GM19240 (cell line): ENCODE results near the gene CTIF.
A peak's percentile ranks its signal among the peaks of the same experiment; 100 is the strongest.

ENCODE experiments used
- DNase-seq: peaks from one replicate; pipeline ENCODE4 v3.0.0; 2011; ENCODE audit warnings: low spot score; ENCODE audit not compliant: insufficient read length

Gene CTIF

DNA sequence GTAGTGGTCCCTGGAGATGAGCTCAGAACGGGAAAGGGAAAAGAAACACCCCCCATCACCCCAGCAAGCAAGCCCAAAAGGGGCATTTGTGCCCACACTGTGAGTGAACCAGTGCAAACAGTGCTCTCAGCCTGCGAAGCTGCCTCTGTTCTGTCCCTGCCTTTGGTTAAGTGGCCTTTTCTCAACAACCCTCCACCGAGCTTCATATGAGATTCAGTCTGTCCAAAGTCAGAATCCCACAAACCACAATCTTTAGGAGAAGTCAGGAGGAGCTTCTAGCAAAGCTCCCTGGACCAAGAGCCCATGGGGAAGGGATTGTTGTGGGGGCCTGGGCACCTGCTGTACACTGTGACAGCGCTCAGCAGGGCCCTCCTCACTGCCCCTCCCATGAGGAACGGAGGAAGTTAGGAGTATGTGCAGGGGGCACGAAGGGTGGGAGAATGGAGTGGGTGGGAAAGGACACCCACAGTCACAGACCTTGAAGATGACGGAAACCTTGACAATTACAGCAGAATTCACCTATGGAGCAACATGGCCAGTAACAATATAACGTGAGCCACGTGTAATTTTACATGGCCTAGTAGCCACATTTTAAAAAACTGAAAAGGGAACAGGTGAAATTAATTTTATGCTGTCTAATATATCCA, 292.4 kb downstream of the CTIF start:
- no peak for DNase-seq

DNA sequence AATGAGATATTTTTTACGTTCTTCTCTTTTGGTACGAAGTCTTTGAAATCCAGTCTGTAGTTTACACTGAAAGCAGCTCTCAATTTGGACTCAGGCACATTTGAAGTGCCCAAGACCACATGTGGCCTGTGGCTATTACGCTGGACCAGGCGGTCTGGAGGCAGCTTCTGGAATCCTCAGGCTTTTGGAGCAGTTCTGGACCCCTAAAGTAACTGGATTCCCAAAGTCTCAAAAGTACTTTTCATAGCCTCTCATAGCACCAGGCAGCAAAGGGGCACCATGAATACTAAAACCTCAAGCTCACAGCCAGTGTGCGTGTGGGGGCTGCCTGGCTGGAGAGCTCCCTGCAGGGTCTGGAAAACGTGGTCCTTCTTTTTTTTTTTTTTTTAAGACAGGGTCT, 293.0 kb downstream of the CTIF start:
- no peak for DNase-seq

DNA sequence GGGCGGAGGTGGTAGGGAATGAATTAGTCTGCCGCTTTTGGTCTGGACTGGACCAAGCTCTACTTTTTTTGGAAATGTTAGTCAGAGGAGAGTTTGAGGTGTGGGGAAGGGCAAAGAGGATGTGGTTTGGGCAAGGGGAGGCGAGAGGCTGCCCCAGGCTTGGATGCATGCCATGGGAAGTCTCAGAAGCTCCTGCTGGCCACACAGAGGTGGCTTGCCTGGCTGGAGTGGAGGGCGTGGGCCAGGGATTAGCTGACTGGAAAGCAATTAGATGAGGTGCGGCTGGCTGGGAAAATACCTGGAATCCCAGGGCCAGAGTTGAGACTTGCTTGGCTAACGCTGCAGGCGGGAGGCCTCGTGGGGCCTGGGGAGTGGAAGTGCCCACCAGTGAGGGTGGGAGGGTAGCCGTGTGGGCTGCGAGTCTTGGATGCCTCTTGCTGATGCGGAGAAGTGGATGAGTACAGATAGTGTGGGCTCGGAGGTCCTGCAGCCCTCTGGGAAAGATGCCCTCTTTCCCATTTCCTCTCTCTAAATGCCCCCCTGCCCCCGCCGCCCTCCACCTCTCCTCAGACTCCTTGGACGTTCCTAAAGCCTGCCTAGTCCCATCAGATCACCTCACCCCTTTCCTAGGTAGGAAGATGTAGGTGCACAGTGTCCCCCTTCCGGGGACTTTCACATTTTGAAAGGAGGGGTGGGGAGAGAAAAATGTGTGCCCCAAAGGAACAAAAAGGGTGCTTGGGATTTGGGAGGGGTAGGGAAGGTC, 294.3 kb downstream of the CTIF start:
- no peak for DNase-seq

DNA sequence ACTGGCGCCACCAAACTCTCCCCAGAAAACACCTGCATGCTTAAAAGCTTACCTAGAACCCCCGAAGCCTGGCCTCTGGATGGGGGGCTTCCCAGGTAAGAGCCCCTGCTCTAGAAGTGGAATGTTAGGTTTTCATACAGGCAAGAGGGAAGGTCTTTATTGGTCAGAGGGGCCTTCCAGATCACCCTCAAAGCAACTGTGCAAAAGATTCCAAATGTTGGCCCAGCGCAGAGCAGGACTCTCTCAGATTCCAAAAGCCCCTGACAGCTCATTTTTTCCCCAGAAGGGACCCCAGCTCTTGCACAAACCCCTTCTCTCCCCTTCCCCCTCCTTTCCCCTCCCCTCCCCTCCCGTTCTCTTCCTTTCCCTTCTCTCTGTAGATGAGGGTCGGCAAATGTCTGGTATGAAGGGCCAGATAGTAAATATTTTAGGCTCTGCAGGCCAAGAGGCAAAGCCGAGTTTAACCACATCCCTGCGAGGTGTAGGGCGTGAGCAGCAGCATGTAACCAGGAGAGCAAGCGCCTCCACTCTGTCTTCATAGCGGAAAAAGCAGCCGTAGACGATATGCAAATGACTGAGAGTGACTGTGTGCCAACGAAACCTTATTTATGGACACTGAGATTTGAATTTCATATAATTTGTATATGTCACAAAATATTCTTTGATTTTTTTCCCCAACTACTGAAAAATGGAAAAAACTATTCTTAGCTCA, 295.0 kb downstream of the CTIF start:
- DNase-seq: peak; percentile 81

DNA sequence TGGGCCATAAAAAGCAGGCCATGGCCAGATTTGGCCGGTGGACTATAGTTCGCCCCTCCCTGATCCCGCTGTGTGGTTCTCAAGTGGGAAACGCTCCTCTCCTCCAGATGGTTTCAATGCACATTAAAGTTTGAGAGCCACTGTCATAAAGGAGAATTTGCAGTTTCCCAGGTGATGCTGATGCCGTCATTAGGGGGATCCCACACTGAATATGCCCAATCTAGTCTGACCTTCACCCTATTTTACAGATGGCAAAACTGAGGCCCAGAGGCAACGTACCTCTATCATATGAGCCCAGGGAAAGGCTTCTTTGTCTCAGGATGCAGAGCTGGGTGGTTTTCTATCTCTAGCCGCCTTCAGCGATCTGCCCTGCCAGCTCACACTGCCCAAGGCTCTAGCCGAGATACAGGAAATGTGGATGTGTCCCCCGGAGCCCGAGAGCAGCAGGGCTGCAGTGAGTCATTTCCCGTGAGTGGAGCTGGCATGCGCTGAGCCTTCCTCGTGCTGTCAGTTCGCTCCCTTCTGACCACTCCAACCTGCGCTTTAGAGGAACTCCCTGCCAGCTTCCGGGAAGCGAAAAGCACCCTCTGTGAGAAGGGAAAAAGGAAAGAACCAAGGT, 295.7 kb downstream of the CTIF start:
- DNase-seq: peak; percentile 69

DNA sequence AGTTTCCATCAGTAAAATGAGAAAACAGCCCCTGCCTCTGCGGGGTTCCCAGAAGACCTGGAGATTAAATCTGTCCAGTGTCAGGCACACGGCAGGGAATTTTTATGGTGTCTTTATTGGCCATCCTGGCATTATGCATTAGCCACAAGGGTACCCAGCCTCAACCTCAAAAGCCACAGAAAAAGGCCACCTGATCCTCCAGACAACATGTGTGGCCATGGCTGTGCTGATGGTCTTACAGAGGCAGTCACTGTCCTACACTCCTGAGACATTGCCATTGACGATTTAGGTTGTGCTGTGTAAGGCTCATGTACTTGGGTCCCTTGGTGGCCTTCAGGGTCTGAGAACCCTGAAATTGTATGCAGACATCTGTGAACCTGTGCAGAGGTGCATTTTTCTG, 296.3 kb downstream of the CTIF start:
- no peak for DNase-seq

DNA sequence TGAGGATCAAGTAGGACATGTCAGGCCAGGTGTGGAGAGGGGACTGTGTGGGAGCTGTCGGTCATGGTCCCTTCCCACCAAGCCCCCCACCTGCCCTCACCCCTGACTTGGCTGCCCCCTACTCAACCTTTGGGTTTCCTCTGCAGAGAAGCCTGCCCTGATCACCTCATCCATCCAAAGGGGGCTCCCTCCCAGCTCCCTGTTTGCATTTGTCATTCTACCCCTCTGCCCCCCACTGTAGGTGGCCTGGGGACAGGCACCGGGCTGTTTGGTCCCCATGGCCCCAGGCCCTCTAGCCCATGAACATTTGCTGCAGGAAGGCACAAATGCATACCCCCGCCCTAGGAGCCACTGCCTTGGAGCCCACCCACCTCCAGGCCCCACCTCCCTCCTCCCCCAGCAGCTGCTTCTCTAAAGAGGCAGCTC, 296.9 kb downstream of the CTIF start:
- DNase-seq: no peak

DNA sequence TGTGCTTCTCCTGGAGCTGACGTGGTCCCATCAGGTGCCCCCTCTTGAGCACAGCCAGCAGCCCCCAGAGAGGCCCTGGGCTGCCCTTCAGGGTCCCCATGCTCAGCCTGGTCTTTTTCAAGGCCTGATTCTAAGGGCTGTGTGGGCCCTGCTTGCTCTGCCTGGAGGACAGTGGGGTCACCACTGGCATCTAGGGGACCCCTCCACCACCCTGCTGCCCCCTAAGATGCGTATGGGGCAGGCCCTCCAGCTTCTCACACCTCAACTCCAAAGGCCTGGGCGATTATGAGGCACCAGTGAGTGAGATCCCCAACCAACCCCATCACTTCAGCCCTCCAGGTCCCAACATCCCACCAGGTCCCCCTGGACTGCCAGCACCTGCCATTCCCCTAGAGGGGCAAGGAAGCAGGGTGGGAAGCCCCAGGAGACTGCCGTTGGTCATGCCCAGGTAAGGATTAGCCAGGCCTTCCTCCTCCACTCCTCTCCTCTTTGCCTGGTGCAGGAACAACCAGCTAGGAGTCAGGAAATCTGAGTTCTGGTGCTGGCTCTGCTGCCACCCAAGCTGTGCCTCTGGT, 297.5 kb downstream of the CTIF start:
- DNase-seq: no peak

DNA sequence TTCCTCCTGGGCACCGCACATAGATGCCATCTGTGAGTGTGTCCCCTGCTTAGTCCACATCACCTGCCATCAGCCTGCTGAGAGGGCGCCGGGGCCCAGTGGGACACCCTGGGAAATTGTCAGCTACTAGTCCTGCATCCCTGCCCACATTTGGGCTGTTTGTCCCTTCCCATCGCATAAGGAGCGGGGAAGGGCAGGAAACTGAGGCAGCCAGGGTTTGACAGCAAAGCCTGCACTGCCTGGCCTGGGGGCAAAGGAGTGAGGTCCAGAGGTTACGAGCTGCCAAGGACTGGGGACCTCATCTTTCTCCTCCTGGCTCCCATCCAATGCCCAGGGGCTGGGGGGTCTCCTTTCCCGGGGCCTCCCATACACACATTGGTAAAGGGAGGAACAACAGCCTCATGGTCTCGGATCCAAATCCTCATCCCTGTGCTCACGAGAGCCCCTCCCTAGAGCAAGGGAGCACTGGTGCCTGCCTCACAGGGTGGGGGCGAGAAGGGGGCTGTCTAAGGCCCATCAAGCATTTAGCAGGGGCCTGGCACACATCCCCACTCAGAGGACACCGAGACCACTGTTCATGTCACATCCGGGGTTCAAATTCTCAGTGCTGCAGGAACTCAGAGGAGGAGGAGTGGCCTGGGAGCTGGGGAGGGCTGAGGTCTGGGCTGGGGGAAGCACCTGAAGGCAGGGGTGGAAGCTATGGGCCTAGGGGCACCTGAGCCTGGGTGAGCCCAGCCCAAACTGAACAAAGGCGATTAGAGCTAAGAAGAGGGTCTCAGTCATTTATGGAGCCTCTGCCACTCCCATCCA, 298.2 kb downstream of the CTIF start:
- DNase-seq: no peak

DNA sequence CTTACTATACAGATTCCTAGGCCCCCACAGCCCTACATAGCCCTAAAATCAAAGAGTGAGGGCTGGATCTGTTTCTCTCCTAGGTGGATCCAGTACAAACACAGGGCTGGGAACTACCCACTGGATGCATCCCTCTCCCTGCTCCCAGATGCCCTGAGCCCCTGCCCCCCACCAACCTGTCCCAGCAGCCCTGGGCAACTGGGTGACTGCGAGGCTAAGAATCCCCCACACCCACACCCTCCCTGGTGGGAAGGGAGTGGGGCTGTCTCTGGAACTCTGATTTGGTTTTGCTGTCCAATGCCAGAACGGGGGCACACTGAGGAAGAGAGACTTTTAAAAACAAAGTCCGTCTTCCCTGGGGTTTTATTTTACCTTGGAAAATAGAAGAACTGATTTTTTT, 298.8 kb downstream of the CTIF start:
- DNase-seq: no peak

DNA sequence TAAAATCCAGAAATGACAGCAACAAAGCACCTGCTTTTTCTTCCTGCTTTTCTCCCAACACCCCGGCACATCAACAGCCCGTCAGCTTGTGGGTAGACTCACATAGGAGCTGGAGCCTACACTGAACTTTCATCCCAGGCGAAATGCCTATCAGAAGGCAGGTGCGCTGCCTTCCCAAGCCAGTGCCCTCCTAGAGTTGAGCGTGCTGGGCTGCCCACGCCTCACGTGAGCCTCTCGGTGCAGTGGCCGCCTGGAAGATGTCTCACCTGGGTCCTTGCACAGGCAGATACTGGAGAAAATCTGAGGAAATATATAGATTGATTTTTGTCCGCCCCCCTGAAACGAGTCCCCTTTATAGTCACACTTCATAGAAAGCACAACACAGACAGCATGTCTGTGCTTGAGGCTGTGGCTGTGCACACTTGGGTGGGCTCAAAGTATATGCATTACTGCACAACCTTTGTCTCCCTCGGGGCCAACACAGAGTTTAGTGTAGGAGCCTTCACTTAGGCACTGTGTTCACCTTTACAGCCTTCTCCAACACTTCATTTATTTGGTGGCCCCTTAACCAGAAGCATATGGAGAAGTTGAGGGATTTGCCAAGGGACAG, 299.4 kb downstream of the CTIF start:
- no peak for DNase-seq

DNA sequence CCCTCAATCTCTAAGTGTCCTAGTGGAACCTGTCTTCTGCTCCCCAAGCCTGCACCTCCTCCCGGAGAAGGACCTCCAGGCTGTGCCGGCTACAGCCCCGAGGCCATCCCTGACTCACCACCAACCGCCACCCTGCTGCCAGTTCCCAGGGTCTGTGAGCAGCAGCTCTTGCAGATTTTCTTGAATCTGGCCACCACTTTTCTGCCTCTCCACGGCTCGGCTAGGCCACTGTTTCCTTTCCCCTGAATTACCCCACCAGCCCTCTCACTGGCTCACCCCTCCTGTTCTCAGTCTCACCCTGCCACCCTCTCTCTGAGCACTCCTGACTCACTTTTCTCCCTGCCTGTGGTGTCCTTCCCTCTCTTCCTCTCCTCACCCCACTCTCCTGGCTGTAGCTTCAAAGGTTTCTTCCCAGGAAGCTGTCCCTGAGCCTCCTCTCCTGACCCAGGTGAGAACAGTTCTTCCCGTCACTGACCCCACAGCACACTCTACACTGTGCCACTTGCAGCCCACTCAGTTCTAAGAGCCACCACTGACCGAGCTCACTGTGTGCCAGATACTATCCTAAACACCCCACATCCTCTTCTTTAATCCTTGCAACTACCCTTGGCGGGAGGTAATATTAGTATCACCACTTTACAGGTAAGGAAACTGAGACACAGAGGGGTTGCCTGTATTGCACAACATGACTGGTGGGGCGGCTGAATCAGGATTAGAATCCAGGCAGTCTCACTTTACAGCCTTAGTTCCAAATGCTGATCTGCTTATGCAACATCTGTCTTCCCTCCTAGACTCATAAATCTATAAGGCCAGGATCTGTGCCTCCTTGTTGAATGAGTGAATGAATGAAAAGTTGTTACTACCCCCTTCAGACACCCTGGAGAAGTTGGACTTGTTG, 300.3 kb downstream of the CTIF start:
- no peak for DNase-seq

DNA sequence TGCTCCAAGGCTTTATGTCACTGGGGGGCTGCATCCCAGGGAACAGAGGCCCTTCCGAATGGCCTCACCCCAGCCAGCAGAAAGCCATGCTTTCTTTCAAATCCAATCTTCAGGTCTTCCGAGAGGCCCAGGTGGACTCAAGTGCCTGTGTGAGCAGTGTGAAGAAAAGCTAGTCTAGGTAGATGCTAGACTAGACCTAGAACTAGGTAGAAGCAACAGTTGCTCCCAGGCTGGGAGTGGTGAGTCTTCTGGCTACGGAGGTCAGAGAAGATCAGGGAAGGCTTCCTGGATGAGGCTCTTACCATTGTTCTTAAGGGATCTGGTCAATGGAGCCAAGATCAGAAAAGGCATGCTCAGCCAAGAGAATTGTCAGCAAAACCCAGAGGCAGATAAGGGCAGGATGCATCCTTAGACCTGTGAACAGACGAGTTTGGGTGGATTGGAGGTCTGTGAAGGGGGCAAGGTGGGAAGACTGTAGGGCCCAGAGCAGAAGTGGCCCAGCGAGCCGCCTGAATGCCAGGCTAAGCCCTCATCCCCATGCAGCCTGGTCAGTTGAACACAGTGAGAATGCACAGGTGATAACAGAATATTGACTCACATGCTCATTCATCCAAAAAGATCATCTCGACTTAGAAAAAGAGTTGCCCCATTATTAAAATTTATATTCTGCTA, 301.1 kb downstream of the CTIF start:
- no peak for DNase-seq

DNA sequence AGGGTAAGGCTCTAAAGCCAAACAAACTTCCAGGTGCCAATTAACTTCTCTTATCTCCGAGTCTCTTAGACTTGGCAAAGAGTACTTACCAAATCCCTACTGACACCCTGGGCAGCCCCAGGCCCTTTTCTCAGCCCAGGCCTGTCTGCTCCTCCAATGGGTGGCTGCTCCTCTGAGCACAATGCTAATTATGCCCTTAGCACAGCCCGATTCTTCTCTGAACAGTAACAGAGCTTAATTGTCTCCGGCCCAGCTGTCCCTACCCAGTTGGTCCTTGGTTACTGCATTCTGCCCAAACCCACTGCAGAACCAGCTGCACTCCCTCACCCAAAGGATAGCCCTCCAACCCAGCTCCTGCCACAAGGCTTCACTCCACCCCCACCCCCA, 301.7 kb downstream of the CTIF start:
- DNase-seq: no peak

DNA sequence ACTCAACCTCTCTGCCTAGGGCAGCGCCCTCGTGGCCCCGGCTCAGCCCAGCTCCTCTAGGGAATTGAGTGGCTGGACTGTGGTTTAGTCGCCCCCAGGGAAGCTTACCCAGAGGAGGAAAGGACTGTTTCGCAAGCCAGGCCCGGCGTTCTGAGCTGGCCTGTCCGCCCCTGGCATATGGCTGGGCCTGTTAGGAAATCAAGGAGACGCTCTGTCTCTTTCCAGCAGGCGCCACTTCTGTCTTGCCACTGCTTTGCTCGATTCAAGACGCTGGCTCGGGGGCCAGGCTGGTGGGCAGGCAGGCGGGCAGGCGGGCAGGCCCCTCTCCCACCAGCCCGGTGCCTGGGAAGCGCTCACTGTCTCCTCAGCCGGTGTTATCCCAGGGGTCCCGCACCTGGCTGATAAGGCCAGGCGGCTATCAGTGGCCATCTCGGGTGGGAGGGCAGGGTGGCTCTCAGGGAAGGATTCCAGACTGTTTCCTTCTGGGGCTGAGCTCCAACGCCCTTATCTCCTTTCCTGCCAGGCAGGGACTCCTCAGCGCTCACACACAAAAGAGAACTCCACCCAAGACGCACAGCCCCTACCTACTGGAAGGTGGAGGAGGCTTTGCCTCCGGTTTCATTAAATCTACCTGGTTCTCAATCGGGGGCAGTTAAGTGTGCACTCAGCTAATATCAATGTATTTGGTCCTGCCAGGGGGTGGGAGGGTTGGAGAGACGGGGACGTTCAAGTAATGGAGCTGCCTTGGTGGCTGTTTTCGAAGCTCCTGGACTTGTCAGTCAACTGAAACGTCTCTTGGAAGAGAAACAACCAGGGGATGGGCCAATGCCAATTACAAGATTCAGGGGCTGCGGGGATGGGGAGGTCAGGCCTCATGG, 302.8 kb downstream of the CTIF start:
- DNase-seq: no peak

DNA sequence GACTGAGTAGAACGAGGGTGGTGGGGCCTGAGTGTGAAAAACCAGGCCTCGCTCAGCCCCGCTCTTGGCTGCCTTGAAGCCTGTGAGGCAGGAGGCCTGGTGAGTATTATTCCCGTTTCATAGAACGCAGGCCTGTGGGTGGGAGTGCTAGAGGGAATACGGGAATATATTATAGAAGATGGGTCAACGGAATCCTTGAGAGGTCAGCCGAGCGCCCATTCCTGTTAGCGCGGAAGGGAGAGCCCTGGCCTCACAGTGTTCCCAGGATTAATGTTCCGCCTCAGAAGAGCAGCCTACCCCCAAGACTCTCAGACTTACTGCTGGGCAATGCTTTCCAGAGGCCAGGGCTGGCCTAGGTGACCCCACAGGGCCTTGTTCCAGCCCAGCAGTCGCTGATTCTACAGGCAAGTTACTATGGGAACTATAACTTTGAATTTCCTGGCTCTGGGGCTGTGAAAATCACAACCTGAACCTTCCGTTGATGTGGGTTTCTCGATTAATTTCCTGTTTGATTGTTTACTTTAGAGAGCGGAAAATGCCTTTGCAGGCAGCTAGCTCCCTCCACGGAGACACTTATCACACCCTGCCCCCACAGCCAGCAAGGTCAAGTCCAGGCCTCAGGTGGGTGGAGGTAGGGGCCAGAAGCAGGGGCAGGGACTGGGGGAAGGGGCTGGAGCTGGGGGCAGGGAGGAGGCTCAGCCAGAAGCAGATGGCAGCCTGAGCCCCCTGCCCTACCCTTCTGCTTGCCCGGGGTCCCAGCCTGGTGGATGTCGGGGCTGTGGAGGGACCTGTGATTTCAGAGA, 303.6 kb downstream of the CTIF start:
- no peak for DNase-seq

DNA sequence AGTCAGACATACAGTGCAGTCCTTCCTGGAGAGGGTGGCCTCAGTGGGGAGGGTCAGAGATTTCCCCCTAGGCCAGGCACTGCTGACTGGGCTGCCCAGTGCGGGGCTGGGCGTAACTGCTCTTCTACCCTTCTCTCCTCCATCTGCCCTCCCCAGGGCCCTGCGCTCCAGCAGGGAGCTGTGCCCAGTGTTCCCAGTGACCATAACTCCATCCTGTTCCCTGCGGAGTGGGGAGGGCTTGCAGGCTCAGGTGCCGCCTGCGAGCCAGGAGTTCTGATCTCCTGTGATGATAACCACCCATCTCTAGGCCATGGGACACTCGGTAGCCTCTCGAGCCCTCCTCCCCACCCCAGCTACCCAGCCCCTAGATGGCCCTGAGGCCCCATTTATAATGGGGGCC, 304.3 kb downstream of the CTIF start:
- no peak for DNase-seq
